GM11168 (cell line): ENCODE data around the gene PLCL2.

Experiments
- in situ Hi-C: fragments of 300-500 bp; cut with MboI; formaldehyde crosslinking; loops from one replicate; pipeline ENCODE4 v1.12.0; 2022; ENCODE audit warnings: low sequenced_read_pairs; ENCODE audit not compliant: unreplicated experiment

Gene PLCL2

GRCh38 chr3:16888356-16888755 is 3.6 kb downstream of the PLCL2 start:
- in situ Hi-C loops = no loop called here

- in situ Hi-C loops = no loop called here
Measured at GRCh38 chr3:16888785-16889607, 4.2 kb downstream of the PLCL2 start.

GRCh38 chr3:16890597-16891333 is 6.0 kb downstream of the PLCL2 start:
- in situ Hi-C loops = no loop called here

- in situ Hi-C loops = no loop called here
Measured at GRCh38 chr3:16893618-16894200, 9.0 kb downstream of the PLCL2 start.

GRCh38 chr3:16896094-16896627 is 11.4 kb downstream of the PLCL2 start:
- in situ Hi-C loops = loop anchor here (5.0 kb wide), 1 partner anchor 59 kb away; no protein-coding TSS in a partner anchor

GRCh38 chr3:16896820-16897219 is 12.1 kb downstream of the PLCL2 start:
- in situ Hi-C loops = loop anchor here (5.0 kb wide), 1 partner anchor 60 kb away; no protein-coding TSS in a partner anchor

- in situ Hi-C loops = loop anchor here (5.0 kb wide), 1 partner anchor 60 kb away; no protein-coding TSS in a partner anchor
Measured at GRCh38 chr3:16897254-16897926, 12.6 kb downstream of the PLCL2 start.

- in situ Hi-C loops = loop anchor here (5.0 kb wide), 1 partner anchor 61 kb away; no protein-coding TSS in a partner anchor
Measured at GRCh38 chr3:16898595-16899395, 14.0 kb downstream of the PLCL2 start.

- in situ Hi-C loops = loop anchor here (5.0 kb wide), 1 partner anchor 63 kb away; no protein-coding TSS in a partner anchor
Measured at GRCh38 chr3:16899919-16900318, 15.2 kb downstream of the PLCL2 start.

GRCh38 chr3:16900779-16901440 is 16.2 kb downstream of the PLCL2 start:
- in situ Hi-C loops = no loop called here

- in situ Hi-C loops = no loop called here
Measured at GRCh38 chr3:16904423-16905417, 20.0 kb downstream of the PLCL2 start.

GRCh38 chr3:16905704-16906103 is 20.9 kb downstream of the PLCL2 start:
- in situ Hi-C loops = no loop called here

GRCh38 chr3:16906682-16907081 is 21.9 kb downstream of the PLCL2 start:
- in situ Hi-C loops = no loop called here

- in situ Hi-C loops = no loop called here
Measured at GRCh38 chr3:16907243-16907642, 22.5 kb downstream of the PLCL2 start.

- in situ Hi-C loops = no loop called here
Measured at GRCh38 chr3:16908016-16908807, 23.5 kb downstream of the PLCL2 start.

- in situ Hi-C loops = no loop called here
Measured at GRCh38 chr3:16908896-16909295, 24.1 kb downstream of the PLCL2 start.

- in situ Hi-C loops = no loop called here
Measured at GRCh38 chr3:16909802-16910201, 25.0 kb downstream of the PLCL2 start.
